Inferior parietal cortex (tissue), 1 donor: ENCODE measurements around the gene OAS2.
"Not testable (repeated sequence)": the region's sequence is repeated elsewhere in the genome, so short reads cannot be mapped to it uniquely, and the experiment has no call there.

Experiments used
- DNase-seq: peaks from one replicate; pipeline ENCODE4 v3.0.0-alpha.2; 2016; ENCODE audit errors: extremely low spot score

OAS2 gene

GRCh38 chr12:112950701-112951100, 27.6 kb upstream of the OAS2 start:
- DNase-seq: no peak

- DNase-seq: not testable (repeated sequence)
These were observed 21.2 kb upstream of the OAS2 start for GRCh38 chr12:112957125-112957524.

- no peak for DNase-seq
These were observed 17.2 kb upstream of the OAS2 start for GRCh38 chr12:112961074-112961473.

GRCh38 chr12:112961536-112961935, 16.8 kb upstream of the OAS2 start:
- no peak for DNase-seq

GRCh38 chr12:112962561-112962960, 15.8 kb upstream of the OAS2 start:
- DNase-seq: no peak

GRCh38 chr12:112963227-112963861, 15.0 kb upstream of the OAS2 start:
- peak; percentile 7 for DNase-seq

GRCh38 chr12:112964067-112964670, 14.2 kb upstream of the OAS2 start:
- no peak for DNase-seq

- DNase-seq: no peak
These were observed 13.4 kb upstream of the OAS2 start for GRCh38 chr12:112964915-112965314.

GRCh38 chr12:112965643-112966042, 12.7 kb upstream of the OAS2 start:
- no peak for DNase-seq

- DNase-seq: no peak
These were observed 11.0 kb upstream of the OAS2 start for GRCh38 chr12:112967306-112967705.

- no peak for DNase-seq
These were observed 10.5 kb upstream of the OAS2 start for GRCh38 chr12:112967858-112968257.

GRCh38 chr12:112969547-112970306, 8.6 kb upstream of the OAS2 start:
- DNase-seq: no peak

- DNase-seq: no peak
These were observed 7.9 kb upstream of the OAS2 start for GRCh38 chr12:112970391-112970790.

- DNase-seq: no peak
These were observed 7.1 kb upstream of the OAS2 start for GRCh38 chr12:112971248-112971647.

GRCh38 chr12:112973011-112973735, 5.1 kb upstream of the OAS2 start:
- DNase-seq: no peak

GRCh38 chr12:112973818-112974231, 4.5 kb upstream of the OAS2 start:
- DNase-seq: peak; percentile 20

- no peak for DNase-seq
These were observed 3.4 kb upstream of the OAS2 start for GRCh38 chr12:112974904-112975303.

GRCh38 chr12:112977139-112977538, 1.2 kb upstream of the OAS2 start:
- DNase-seq: no peak

- no peak for DNase-seq
These were observed 678 bp upstream of the OAS2 start for GRCh38 chr12:112977641-112978040.

- no peak for DNase-seq
These were observed 842 bp downstream of the OAS2 start for GRCh38 chr12:112979041-112979680.

- DNase-seq: no peak
These were observed 2.3 kb downstream of the OAS2 start for GRCh38 chr12:112980491-112981158.
